Left kidney (tissue), 2 donors: ENCODE data around the gene ADO. TPM values are rescaled to one million over a fixed set of nuclear protein-coding genes. Genes with fewer than 3 reads are reported as not detected.

Experiments used
- DNase-seq: peaks from one replicate; pipeline ENCODE4 v3.0.0-alpha.2; 2013
- polyA plus RNA-seq: library from polyadenylated mRNA; unstranded; fragments of 120-200 nt; gene quantifications from one replicate; pipeline ENCODE4 v1.2.1, GENCODE V29; 2013; ENCODE audit not compliant: insufficient read length

The ADO gene
- polyA plus RNA-seq, 1 donor = 31.6 TPM

- DNase-seq = peak; percentile 34
Observed at GRCh38 chr10:62817121-62817765, 12.7 kb downstream of the ADO start.

DNA sequence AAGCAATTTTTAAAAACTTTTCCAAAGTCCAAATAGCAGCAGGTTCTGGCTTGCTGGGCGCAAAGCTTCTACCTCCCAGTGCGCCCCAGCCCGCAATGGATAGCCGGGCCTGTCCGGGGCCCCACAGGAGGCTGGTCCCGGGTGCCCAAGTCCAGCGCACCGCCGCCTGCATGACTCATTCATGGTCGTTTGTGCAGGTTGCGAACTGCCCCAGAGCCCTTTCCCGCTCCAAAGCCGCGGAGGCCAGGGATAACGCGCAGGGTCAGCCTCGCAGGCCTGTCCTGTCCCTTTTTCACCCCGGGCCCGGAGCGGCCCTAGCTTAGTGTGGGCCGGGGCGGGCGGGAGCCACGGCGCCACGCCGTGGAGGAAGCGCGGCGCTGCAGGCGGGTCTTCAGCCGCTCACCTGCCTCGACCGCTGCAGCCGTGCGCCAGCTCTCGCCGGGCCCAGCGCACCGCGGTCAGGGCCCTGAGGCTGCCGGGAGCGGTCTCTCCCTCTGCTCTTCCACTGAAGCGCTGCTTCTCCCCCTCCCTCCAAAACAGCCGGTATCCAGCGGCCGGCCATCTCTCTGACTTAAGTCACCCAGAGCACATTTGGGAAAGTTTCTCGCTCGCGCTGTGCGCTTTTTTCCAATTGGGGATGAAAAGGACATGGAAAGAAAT lies 13.4 kb downstream of the ADO start:
- DNase-seq = peak; percentile 83

DNA sequence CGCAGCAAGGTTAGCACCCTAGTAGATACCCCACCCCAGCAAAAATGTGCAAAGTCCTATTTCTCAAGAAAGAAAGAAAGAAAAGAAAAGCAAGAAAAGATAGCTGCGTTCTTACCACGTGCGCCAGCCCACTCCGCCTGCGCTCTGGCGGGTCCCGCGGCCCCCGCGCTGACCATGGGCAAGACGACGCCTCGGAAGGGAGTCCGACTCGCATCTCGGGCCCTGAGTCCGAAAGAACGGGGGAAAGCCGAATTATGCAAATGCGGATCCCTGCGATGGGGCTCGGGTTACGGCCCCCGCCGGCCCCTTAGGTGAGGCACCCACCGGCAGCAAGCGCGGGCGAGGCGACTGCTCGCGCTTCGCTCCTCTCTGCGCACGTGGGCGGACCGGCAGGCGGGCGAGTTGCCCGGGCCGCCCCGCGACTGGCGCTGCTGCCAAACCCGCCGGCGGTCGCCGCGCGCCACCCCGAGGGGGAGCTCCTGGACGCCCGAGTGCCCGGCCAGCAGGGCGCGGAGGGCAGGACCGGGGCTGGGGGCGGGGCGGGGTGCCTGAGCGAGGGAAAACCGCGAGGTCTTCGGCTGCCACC lies 14.0 kb downstream of the ADO start:
- peak; percentile 25 for DNase-seq

GRCh38 chr10:62819141-62819920 lies 14.8 kb downstream of the ADO start:
- DNase-seq = no peak

DNA sequence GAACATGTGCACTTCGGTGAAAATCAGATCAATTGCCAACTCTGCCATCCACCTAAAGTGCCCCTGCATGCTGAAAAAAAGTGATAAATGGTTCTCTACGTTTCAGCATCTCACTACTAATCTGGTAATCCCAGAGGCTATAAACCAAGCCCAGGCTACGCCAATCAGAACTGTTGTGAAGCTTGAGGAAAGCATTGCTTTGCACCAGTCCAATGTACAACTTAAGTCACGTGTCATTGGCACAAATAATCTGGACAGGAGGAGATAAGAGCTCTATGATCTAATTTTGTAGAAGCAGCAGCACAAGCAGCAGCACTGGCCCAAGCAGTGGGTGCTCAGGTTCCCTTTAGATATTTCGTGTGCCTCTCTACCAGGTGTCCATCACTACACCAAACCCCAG lies 16.1 kb downstream of the ADO start:
- DNase-seq = no peak

- no peak for DNase-seq
Observed at GRCh38 chr10:62826273-62826672, 21.8 kb downstream of the ADO start.

DNA sequence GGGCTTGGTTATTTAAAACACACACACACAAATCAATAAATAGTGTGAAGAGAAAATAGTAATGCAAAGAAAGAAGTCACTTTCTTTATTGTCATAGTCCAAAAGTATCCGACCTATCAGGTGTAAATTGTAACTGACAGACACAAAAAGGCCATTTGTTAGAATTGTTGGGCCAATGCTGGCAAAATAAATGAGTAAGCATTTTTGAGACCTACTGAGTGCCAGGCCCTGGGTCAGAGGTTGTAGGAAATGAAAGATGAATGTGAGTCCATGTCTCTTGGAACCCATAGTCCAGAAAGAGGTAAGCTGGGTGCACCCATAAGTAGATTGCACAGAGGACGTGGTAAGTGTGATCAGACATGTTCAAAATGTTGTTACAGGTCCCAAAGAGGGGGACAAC lies 25.1 kb downstream of the ADO start:
- no peak for DNase-seq

DNA sequence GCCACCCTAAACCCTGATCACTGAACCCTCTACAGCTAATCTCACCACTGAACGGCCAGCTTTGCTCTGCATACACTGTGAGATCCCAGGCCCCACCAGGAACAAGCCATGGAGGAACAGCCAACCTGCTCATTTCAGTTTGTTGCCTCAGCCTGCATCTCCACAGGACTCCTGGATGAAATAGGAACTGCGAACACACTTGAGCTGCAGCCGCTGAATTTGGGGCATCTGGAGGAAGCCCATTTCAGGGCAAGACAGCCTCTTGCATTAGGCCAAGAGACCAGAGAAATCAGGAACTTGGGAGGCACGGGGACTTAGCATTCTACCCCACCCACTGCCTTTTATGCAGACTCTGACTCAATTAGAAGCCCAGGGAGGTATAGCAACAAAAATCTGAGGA lies 26.2 kb downstream of the ADO start:
- no peak for DNase-seq

GRCh38 chr10:62831346-62831745 lies 26.8 kb downstream of the ADO start:
- DNase-seq = no peak

DNA sequence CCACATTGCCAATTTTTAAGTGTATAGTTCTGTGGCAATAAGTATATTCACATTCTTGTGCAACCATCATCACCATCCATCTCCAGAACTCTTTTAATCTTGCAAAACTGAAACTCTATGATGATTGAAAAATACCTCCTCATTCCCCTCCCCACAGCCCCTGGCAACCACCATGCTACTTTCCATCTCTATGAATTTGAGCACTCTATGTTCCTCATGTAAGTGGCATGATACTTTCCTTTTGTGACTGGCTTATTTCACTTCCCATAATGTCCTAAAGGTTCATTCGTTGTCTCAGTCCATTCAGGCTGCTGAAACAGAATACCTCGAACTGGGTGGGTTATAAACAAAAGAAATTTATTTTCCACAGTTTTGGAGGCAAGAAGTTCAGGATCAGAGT lies 35.1 kb downstream of the ADO start:
- no peak for DNase-seq

GRCh38 chr10:62842983-62843382 lies 38.5 kb downstream of the ADO start:
- no peak for DNase-seq

DNA sequence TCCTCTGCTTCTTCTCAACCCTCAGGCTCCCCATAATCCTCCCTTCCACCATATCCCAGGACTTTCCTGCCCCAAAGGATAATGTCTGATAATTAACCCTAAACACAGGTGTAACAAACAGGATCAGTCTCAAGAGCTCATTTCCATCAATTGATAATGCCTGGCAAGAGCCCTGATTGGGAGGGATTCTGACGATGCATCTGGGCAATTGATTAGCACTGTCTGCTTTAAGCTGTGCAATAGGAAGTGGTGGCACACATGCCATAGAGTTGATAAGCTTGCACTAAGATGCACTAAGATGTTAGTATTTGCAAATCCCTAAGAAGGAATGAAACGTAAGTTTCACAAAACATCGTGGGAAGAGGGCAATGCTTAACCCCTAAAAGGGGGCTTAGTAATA lies 39.1 kb downstream of the ADO start:
- DNase-seq = no peak

DNA sequence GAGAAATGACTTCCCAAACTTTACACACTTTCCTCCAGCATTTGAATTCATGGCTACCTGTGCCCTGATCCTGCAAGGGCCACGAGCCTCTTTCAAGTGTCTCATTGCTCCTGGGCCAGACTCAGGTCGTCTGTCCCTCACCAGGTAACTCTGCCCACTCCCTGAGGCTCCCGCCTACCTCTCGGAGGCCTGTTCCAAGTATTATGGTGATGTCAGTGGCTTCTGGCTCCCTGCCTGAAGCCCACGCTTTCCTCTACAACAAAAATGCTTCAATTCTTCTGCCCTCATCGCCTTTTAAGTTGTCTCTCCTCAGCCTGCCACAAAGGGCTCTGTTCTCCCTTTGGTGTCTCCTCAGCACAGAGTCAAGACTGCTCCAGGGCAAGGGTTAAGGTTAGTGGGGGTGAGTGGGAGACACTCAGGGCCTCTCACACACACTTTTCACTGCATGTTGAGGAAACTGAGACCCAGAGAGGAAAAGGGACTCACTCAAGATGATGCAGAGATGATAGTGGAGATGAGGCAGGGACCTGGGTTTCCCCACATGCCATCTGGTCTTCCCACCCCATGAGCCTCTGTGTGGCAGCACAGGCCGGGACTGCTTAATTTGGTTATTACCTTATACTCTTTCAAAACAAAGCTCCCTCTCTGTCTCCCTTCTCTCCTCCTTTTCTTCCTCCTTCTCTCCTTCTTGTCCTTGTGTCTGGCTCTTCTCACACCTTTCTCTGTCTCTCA lies 39.9 kb downstream of the ADO start:
- no peak for DNase-seq

- no peak for DNase-seq
Observed at GRCh38 chr10:62847433-62847832, 42.9 kb downstream of the ADO start.

DNA sequence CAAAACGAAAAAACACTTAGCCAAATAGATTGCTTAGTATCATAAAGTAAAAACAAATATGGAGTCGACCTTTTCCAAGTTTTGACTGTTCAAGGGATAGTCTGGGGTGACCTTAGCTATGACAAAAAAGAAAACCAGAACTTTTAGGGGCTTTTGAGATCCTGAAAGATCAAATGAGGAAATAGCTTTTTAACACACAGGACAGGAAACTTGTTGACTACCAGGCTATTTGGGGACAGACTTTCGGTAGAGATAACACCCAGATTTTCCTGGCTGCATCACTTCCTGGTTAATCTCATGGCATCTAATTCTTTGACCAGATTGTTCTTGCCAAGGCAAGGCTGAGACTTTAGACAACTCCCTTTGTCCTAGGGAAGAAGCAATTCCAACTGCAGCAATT lies 46.1 kb downstream of the ADO start:
- DNase-seq = no peak

DNA sequence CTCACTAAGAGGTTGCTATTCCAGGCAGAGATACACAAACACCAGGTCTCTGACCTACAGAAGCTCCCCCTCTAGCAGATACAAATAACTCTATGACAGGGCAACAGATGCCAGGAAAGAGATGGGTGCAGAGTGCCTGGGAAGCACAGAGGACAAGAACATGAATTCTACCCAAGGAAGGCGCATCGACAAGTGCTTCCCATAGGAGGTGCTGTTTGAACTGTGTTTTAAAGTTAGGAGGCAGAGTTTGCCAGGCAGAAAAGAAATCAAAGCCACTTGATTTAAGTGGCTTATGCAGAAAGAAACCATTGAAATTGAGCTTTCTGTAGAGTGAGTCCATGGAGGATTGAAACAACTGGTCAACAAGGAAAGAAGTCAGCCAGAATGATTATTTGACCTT lies 46.9 kb downstream of the ADO start:
- DNase-seq = no peak

DNA sequence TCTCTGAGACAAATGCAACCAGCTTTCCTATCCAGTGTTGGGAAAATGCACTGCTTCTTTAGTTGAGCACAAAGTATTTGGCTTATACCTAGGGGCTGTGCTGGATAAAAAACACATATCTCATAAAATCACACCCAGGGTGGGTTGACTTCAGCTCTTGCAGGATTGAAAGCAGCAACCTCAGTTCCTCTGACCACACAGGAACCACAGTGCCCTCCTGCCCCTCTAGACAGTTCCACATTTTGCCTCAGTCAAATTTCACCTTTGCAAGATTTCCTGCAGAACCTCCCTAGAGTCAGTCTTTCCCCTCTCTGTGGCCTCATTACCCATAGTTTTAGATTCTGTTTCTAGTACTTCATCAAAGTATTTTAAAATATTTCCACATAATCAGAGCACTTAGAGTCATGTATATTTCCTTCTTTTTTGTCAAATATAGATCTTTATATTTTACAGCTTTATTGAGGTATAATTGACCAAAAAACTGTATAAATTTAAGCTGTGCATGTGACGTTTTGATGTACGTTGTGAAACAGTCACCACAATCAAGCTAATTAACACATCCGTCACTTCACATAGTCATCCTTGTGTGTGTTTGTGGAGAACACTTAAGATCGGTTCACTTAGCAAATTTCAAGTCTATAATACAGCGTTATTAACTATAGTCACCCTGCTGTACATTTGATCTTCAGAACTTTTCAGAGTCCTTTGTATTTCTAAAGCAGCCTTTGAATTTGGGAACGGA lies 48.6 kb downstream of the ADO start:
- DNase-seq = no peak

- no peak for DNase-seq
Observed at GRCh38 chr10:62853710-62854109, 49.2 kb downstream of the ADO start.

DNA sequence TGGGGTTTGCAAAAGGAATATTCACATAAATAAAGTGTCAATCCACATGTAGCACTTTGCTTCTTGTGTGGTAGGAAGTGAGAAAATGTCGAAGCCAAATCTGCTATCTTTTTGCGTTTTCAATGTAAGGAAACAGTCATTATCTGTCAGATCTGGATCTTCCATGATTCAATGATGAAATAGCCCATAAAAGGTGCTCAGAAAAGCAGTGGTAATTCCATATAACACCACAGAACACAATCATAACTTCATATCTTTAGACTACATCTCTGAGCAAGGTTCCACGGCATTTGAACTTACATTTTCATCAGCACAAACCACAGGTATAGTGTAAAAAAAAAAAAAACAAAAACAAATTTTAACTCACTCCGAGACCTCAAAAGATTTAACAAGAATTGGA lies 51.5 kb downstream of the ADO start:
- no peak for DNase-seq
